T-helper 2 cell treated with Interferon-gamma antibody and Interleukin-4, amounts not matched to agents 5 μg/mL and 100 μg/mL, for 36 hours (primary cell): ENCODE data around the gene LDLRAD4.
"Not testable (repeated sequence)": the region's sequence is repeated elsewhere in the genome, so short reads cannot be mapped to it uniquely, and the experiment has no call there.

ENCODE experiments used
- DNase-seq: peaks from one replicate; pipeline ENCODE4 v3.0.0; 2021; ENCODE audit warnings: low spot score
- H3K27ac Mint-ChIP-seq: one replicate; pipeline ENCODE4 v1.8.0; 2021; ENCODE audit warnings: mild to moderate bottlenecking, mixed read lengths
- H3K27me3 Mint-ChIP-seq: one replicate; pipeline ENCODE4 v1.8.0; 2021; ENCODE audit warnings: low read depth, mixed read lengths
- H3K36me3 Mint-ChIP-seq: one replicate; pipeline ENCODE4 v1.8.0; 2021; ENCODE audit warnings: low read depth, mixed read lengths
- H3K4me1 Mint-ChIP-seq: one replicate; pipeline ENCODE4 v1.8.0; 2021; ENCODE audit warnings: low read depth, mixed read lengths
- H3K4me3 Mint-ChIP-seq: one replicate; pipeline ENCODE4 v1.8.0; 2022; ENCODE audit warnings: mild to moderate bottlenecking, moderate library complexity, mixed read lengths
- H3K9me3 Mint-ChIP-seq: one replicate; pipeline ENCODE4 v1.8.0; 2021; ENCODE audit warnings: mixed read lengths

Gene LDLRAD4

DNA sequence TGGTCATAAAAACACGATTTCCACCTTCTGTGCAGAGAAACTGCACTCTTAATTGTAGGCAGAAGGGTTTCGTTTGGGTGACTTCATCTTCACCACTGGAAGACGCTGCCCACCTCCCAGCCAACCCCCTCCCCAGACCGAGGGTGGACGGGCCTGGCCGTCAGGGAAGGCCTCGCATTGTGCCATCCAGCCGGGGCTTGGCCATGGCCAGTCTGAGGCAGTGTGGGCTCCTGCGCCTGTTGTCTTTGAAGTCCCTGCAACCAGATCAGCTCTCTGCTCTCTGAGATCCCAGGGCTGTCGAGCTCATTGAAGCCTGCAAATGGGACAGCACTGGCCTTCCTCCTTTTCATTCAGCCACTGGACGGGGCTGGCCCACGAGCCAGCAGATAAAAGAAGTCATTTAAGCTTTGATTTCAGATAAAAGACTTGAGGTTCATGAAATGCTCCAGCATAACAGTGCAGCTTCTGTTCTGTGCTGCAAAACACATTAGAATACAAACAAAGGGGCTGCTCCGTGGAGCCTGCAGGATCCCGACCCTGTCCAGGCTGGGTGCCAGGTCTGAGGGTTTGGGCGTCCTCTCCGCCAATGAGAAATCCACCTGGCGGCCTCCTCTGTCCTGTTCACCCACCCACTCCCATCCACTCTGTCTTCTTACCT lies 253.5 kb downstream of the LDLRAD4 start:
- peaks cover 17% of the 10 kb centered on the region for H3K9me3 Mint-ChIP-seq
- no peak overlapping the region for H3K4me3 Mint-ChIP-seq
- H3K36me3 Mint-ChIP-seq, result peaks cover 44% of the 10 kb centered on the region

DNA sequence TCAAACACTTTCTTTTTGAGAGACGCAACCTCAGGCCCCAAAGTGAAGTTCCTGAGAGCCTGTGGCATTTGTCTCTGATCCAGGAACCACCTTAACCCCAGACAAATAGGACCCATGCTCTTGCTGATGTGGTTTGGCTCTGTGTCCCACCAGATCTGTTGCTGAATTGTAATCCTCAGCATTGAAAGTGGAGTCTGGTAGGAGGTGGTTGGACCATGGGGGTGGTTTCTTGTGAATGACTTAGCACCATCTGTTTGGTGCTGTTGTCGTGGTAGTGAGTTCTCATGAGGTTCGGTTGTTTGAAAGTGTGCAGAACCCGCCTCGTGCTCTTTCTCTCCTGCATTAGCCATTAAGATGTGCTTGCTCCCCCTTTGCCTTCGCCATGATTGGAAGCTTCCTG lies 255.2 kb downstream of the LDLRAD4 start:
- Mint-ChIP-seq H3K4me1 (peaks cover 15% of the 10 kb centered on the region), H3K9me3 (peaks cover 7% of the 10 kb centered on the region), H3K27ac (no peak overlapping the region), H3K27me3 (no peaks in the 10 kb centered on the region), H3K4me3 (no peak overlapping the region), H3K36me3 (peaks cover 39% of the 10 kb centered on the region)
- no peak for DNase-seq

More for the DNA sequence above, 253.5 kb downstream of the LDLRAD4 start:
- no peak overlapping the region for H3K27ac Mint-ChIP-seq
- H3K27me3 Mint-ChIP-seq, result no peaks in the 10 kb centered on the region
- peaks cover 16% of the 10 kb centered on the region for H3K4me1 Mint-ChIP-seq
- no peak for DNase-seq

DNA sequence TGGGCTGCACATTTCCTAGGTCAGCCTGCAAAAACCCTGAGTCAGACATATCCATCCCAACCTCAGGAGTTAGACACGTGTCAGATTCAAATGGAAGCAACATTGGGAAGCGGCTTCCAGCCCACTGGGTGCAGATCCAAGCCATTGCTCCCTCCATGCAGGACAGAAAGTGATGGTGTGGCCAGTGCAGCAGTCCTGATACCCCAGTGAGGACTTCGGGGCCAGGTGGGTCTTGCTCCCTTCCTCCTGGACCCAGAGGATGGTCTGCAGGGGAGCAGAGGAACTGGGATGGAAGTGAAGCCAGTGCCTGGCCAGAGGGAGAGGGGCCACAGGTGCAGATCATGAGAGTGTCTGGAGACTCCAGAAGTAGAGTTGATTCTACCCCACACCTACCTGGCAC lies 255.8 kb downstream of the LDLRAD4 start:
- H3K9me3 Mint-ChIP-seq, result peaks cover 2% of the 10 kb centered on the region
- peaks cover 35% of the 10 kb centered on the region for H3K36me3 Mint-ChIP-seq
- H3K4me3 Mint-ChIP-seq, result no peak overlapping the region
- H3K27me3 Mint-ChIP-seq, result no peaks in the 10 kb centered on the region
- H3K27ac Mint-ChIP-seq, result no peak overlapping the region
- H3K4me1 Mint-ChIP-seq, result peaks cover 10% of the 10 kb centered on the region
- DNase-seq, result no peak

DNA sequence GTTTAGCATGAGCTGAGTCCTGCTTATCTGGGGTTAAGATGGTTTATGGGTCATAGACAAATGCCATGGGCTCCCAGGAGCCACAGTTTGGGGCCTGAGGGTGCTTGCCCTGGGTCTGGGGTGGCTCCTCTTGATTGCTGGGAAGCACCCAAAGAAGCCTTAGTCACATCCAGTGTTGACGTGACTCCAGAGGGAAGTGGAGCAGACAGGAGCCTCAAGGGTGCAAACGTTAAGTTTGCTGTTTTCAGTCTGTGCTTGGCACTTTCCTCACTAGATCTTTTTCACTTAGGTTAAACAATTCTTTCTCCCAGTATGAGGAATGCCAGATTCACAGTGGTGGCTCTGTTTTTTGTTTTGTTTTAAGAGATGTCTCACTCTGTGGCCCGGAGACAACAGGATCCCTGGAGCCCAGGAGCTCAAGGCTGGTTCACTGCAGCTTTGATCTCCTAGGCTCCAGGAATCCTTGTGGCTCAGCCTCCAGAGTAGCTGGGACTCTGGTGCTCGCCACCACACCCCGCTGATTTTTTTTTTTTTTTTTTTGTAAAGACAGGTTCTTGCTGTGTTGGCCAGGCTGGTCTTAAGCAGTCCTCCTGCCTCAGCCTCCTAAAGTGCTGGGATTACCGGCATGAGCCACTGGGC lies 256.5 kb downstream of the LDLRAD4 start:
- H3K36me3 Mint-ChIP-seq, result peaks cover 39% of the 10 kb centered on the region
- H3K27ac Mint-ChIP-seq, result no peak overlapping the region
- DNase-seq, result no peak
- H3K27me3 Mint-ChIP-seq, result no peaks in the 10 kb centered on the region
- peaks cover 7% of the 10 kb centered on the region for H3K4me1 Mint-ChIP-seq
- H3K9me3 Mint-ChIP-seq, result no peaks in the 10 kb centered on the region
- H3K4me3 Mint-ChIP-seq, result no peak overlapping the region

DNA sequence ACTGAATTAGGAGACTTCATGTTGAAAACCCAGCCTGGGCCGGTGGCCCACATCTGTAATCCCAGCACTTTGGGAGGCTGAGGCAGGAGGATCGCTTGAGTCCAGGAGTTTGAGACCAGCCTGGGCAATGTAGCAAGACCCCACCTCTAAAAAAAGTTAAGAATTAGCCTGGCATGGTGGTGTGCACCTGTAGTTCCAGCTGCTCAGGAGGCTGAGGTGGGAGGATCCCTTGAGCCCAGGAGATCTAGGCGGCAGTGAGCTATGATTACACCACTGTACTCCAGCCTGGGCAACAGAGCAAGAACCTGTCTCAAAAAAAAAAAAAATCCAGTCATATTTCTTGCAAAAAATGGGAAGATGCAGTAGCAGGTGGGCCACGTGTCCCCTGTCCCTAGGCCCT lies 257.8 kb downstream of the LDLRAD4 start:
- Mint-ChIP-seq H3K36me3 (peaks cover 39% of the 10 kb centered on the region), H3K4me1 (peaks cover 12% of the 10 kb centered on the region)
- H3K27me3 Mint-ChIP-seq, DNase-seq, H3K9me3 Mint-ChIP-seq, H3K4me3 Mint-ChIP-seq, H3K27ac Mint-ChIP-seq: not testable (repeated sequence)

DNA sequence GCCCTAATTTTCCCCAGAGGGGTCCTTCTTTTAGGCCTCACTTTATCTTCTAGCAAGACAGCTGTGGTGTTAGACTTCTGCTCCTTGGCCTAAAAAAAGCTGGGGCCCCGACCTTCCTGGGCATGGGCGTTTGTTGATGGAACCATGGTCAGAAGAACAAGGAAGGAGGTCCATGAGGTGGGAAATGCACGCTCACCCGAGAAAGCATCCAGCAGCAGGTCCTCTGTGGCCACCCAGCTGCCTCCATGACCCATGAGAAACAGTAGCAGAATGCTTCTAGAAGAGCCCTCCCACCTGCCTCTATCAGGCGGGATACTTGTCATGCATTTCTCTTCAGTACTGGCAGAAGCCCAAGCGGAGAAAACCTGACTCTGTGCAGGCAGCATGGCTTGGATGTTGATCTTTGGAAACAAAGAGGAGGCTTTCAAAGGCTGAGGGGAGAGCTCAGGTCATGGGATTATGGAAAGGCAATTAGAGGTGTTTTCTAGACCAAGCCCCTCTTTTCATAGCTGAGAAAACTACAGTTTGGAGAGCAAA lies 258.7 kb downstream of the LDLRAD4 start:
- Mint-ChIP-seq H3K4me1 (peaks cover 18% of the 10 kb centered on the region), H3K4me3 (no peak overlapping the region), H3K9me3 (no peaks in the 10 kb centered on the region), H3K27me3 (no peaks in the 10 kb centered on the region), H3K27ac (no peak overlapping the region), H3K36me3 (peaks cover 34% of the 10 kb centered on the region)
- DNase-seq, result no peak

DNA sequence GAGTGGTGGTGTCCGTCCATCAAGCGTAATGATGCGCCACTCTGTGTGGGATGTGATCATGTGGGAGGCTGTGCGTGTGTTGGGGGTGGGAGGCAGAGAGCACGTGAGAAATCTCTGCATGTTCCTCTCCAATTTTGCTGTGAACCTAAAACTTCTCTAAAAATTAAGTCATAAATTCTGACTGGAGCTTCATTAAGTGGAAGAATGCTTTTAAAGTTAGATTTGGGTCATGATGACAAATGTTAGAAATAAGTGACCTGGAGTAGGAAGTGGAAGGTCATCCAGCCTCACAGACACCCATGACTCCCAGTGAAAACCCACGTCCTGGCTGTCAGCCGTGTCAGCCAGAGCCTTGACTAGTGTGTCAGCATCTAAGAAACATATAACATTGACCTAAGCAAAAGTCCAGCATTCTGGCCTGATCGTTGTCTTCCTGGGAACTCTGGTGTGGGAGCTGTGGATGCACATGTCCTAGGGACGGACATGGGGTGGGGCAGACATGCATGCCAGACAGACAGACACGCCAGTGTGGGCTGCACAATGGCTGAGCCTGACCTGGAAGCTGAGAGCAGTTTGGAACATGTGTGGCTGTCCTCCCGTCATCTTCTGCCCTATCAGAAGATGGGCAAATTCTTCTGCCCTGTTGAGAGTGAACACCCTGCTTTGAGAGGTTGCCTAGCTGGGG lies 262.2 kb downstream of the LDLRAD4 start:
- Mint-ChIP-seq H3K4me3 (no peak overlapping the region), H3K36me3 (peaks cover 18% of the 10 kb centered on the region)
- DNase-seq, result no peak

DNA sequence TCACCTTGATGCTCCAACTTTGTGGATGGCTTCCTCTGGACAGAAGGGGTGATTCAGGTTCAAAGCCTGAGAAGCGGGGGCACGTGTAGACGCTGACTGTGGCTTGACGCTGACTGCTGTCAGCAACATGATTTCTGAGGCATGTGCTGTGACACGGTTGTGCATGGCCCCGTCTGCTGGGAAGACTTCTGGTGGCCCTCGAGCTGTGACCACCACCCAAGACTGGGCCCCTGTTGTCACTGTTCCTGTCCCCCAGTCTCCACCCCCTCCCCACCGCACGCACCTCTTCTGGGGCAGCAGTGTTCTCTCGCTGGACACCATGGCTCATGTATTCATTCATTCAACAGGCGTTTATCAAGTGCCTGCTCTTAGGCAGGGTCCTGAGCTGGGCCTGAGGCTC lies 262.8 kb downstream of the LDLRAD4 start:
- H3K9me3 Mint-ChIP-seq, result no peaks in the 10 kb centered on the region
- no peaks in the 10 kb centered on the region for H3K27me3 Mint-ChIP-seq
- H3K4me3 Mint-ChIP-seq, result no peak overlapping the region
- peaks cover 16% of the 10 kb centered on the region for H3K36me3 Mint-ChIP-seq
- peak overlapping the region; percentile 24 for H3K27ac Mint-ChIP-seq
- DNase-seq, result no peak
- peaks cover 25% of the 10 kb centered on the region for H3K4me1 Mint-ChIP-seq

More for the DNA sequence above, 262.2 kb downstream of the LDLRAD4 start:
- Mint-ChIP-seq H3K27me3 (no peaks in the 10 kb centered on the region), H3K27ac (no peak overlapping the region), H3K9me3 (no peaks in the 10 kb centered on the region), H3K4me1 (peaks cover 25% of the 10 kb centered on the region)

DNA sequence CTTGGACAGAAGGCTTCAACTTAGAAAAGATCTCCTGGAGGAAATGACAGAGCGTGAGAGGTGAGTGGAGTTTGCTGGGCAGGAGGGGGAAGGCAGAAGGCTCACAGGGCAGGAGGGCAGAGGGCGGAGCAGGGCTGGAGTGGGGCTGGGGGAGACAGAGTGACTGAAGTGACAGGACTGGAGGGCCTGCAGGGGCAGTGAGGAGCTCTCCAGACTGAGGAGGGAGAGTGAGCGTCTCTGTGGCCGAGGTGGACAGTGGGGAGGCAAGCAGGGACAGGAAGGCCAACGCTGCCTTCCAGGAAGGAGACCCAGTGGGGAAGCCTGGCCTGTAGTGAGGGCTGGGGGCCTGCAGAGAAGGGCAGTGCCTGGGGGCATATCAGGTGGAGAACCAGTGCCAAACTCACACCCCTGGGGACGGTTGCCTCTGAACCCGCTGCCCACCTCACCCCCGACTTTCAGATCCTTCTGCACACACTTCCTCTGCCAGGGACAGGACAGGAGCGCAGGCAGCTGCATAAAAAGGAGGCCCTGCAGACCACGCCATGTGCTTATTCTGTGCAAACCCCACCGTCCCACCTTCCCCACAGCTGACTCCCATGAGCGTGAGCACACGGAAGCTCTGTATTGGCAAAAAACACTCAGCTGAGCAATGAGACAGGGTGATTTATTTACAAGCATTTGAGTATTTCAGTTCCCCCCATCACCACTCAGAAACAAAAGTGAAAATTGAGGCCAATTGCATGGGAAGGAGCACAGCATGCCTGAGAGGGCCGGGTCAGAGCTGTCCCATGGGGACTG lies 263.5 kb downstream of the LDLRAD4 start:
- Mint-ChIP-seq H3K4me3 (no peak overlapping the region), H3K36me3 (peaks cover 17% of the 10 kb centered on the region), H3K27ac (peak overlapping the region; percentile 53), H3K4me1 (peaks cover 25% of the 10 kb centered on the region), H3K9me3 (no peaks in the 10 kb centered on the region), H3K27me3 (no peaks in the 10 kb centered on the region)
- DNase-seq, result no peak

DNA sequence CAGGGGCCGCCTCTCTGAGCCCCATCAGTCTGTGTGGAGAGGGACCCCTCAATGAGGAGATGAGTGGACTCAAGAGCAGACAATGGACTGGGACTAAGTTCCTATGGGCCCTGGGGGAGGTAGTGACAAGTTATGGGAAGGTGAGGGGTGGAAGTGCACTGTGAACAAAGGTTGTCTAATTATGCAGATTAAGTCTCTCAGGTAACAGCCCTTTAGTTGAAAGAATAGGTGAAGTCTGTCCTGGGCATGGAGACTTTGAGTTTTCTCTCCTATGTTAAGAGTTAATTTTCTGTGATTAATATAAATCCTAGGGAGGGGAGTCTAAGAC lies 264.0 kb downstream of the LDLRAD4 start:
- peaks cover 16% of the 10 kb centered on the region for H3K36me3 Mint-ChIP-seq
- no peak overlapping the region for H3K4me3 Mint-ChIP-seq
- no peaks in the 10 kb centered on the region for H3K27me3 Mint-ChIP-seq
- no peaks in the 10 kb centered on the region for H3K9me3 Mint-ChIP-seq
- peaks cover 25% of the 10 kb centered on the region for H3K4me1 Mint-ChIP-seq
- peak overlapping the region; percentile 53 for H3K27ac Mint-ChIP-seq
- DNase-seq, result no peak

DNA sequence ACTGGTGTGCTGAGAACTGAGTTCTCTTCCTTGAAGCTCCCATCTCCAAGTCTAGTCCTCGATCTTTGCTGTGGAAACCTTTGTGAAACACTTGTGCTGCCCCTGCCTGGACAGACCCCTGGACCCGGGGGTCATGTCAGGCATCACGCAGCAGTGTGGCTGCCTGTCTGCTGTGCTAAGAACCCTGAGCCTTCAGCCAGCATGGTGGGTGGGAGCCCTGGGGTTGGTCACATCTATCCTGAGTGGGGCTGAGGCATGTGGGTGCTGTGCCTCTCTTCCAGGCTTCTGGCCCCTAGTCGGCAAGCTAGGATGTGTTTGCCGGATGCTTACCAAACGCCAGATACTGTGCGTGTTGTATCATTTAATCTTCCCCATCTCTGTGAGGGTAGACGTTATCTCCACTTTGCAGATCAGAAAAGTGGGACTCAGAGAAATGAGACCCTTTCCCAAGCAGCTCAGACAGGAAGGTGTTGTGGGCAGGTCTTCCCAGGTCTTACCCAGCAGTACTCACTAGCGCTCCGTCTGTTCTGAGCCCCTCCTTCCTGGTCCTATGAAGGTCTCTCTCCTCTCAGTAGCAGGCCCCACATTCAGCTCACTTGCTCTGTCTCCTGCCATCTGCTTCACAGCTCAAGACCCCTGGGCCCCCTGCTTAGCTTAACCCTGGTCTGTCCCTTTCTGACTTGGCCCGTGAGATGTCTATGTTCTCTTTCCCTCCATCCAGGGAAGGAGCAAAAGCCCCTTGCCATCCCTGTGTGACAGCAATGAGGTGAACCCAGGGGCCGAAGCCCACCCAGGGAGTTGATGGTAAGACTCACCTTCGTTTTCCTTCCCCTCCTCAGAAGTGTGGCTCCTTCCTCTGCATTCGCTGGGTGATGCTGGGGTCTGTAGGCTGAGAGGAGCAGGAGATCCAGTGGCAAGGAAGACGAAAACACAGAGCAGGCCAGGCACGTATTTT lies 265.0 kb downstream of the LDLRAD4 start:
- H3K4me3 Mint-ChIP-seq, result no peak overlapping the region
- no peaks in the 10 kb centered on the region for H3K9me3 Mint-ChIP-seq
- no peak overlapping the region for H3K27ac Mint-ChIP-seq
- H3K4me1 Mint-ChIP-seq, result peaks cover 25% of the 10 kb centered on the region
- no peaks in the 10 kb centered on the region for H3K27me3 Mint-ChIP-seq
- peaks cover 14% of the 10 kb centered on the region for H3K36me3 Mint-ChIP-seq
- DNase-seq, result no peak

DNA sequence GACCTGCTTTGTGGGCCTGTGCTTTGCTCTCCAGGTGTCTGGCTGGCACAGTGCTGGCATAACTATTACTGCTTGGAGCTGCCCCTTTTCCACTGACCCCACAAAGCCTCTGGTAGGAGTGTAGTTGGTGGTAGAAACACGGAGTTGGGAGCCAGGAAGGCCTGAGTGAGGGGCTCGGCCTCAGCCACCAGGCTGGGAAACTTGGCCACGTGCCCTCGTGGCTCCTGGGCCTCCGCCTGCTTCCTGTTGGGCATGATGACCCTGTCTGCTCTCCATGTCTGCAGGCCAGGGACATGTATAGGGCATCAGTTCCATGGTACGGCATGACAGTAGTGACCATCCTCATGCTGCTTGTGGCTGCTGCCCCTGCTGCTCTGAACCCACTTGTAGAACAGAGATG lies 266.6 kb downstream of the LDLRAD4 start:
- Mint-ChIP-seq H3K27me3 (no peaks in the 10 kb centered on the region), H3K9me3 (no peaks in the 10 kb centered on the region), H3K4me3 (no peak overlapping the region), H3K4me1 (peaks cover 23% of the 10 kb centered on the region), H3K36me3 (peaks cover 7% of the 10 kb centered on the region), H3K27ac (no peak overlapping the region)
- DNase-seq, result no peak

DNA sequence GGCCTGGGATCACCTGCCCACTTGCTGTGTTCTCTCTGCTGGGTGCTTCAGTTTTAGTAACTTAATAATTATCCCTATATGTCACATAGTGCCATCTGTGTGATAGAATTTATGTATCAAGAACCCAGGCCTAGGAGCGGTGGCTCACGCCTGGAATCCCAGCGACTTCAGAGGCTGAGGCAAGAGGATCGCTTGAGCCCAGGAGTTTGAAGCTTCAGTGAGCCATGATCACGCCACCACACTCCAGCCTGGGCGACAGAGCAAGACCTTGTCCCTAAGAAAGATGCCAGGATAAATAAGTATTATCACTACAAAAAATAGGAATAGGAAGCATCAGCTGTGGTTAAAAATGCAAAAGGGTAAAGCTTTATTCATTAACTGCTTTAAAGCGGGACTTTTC lies 267.0 kb downstream of the LDLRAD4 start:
- peaks cover 7% of the 10 kb centered on the region for H3K36me3 Mint-ChIP-seq
- H3K27ac Mint-ChIP-seq, result no peak overlapping the region
- no peak overlapping the region for H3K4me3 Mint-ChIP-seq
- peaks cover 18% of the 10 kb centered on the region for H3K4me1 Mint-ChIP-seq
- no peaks in the 10 kb centered on the region for H3K9me3 Mint-ChIP-seq
- H3K27me3 Mint-ChIP-seq, result no peaks in the 10 kb centered on the region
- no peak for DNase-seq
